ENCODE data around the gene TRAP1. TPM values are rescaled to one million over a fixed set of nuclear protein-coding genes. Genes with fewer than 3 reads are reported as not detected.
A peak's percentile ranks its signal among the peaks of the same experiment; 100 is the strongest.

The TRAP1 gene
- total and polyA plus RNA-seq, 11 donors = 65.4 to 142 (median 110) TPM

- peaks cover 0 to 76% (median 66%) of the 10 kb centered on the region in 9 donors for H3K36me3 ChIP-seq
- H3K27me3 ChIP-seq = no peaks in the 10 kb centered on the region
- H3K27ac ChIP-seq = no peak overlapping the region
- WGBS, 4 donors = 71 to 81% (median 81%) methylated on average over 5 to 6 of the region's 6 CpGs
- DNase-seq (peak in 1 of 5 donors; percentile 37), ATAC-seq (no peak)
- no peaks in the 10 kb centered on the region for H3K4me1 ChIP-seq
- H3K4me3 ChIP-seq = no peak overlapping the region
- TF ChIP-seq CTCF (IDR thresholded peaks at IDR 0.05) (no peak), POLR2A (IDR thresholded peaks at IDR 0.05) (no peak)
- intact Hi-C loops (cut with DNase I) = no loop called here
- no peaks in the 10 kb centered on the region for H3K9me3 ChIP-seq
These were observed 51.8 kb downstream of the TRAP1 start for GRCh38 chr16:3665508-3665907.

DNA sequence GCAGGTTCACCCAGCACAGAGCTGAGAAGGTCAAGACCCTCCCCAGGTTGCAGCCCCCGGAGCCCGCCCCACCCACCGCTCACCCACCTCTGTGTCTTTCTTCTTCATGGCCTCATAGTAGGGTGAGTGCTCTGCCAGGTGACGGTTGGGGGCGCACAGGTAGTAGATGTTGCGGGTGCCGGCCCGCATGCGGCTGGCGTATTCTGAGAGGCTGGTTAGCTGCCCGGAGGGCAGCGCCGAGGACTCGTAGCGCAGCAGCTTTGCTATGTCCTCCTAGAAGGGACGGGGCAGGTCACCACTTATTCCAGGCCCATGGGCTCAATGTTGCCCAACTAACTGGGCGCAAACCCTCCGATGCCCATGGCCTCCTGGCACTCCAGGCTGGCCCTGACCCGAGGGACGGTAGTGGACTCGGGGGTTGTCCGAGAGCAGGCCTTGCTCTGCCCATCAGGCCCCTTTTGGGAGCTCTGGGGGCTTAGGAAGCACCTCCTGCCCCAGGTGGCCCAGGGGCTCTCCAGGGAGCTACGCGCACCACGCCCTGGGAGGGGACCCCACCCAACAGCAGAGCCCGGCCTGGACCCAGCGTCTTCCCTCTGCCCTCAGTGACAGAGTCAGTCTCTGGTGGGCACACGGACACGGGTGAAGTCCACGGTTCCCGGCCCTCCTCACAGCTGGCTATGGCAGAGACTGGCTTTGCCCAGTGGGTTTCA is 53.0 kb downstream of the TRAP1 start:
- H3K27ac ChIP-seq = no peak overlapping the region
- no peaks in the 10 kb centered on the region for H3K27me3 ChIP-seq
- H3K9me3 ChIP-seq = no peaks in the 10 kb centered on the region
- no peaks in the 10 kb centered on the region for H3K4me1 ChIP-seq
- peak in 1 of 5 donors; percentile 56 for DNase-seq
- ATAC-seq = peak in 1 of 4 donors; percentile 8
- intact Hi-C loops (cut with DNase I) = no loop called here
- peaks cover 0 to 87% (median 76%) of the 10 kb centered on the region in 9 donors for H3K36me3 ChIP-seq
- 96 to 99% (median 97%) methylated on average over 10 to 31 of the region's 31 CpGs for WGBS, 4 donors
- no peak overlapping the region for H3K4me3 ChIP-seq
- TF ChIP-seq CTCF (IDR thresholded peaks at IDR 0.05) = no peak
- no peak for TF ChIP-seq POLR2A (IDR thresholded peaks at IDR 0.05)

DNA sequence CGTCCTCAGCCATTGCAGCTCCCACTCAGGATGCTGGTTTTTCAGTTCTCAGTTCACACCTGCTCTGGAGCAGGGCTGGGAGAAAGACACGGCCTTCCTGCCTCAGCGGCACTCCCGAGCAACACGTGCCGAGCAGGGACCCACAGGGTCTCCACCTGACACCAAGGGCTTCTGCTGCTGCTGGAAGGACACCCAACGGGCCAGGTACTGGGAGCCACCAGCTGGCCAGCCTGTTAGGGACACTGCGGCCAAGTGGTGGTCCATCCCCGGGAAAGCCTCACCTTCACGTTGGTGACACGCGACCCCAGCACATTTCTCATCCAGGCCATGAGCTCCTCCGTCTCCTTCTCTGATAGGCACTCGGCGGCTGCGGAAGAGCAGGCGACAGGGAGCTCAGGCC is 54.7 kb downstream of the TRAP1 start:
- ATAC-seq = no peak
- no peak for DNase-seq

More for the DNA sequence above, 54.7 kb downstream of the TRAP1 start:
- no peak for TF ChIP-seq CTCF (IDR thresholded peaks at IDR 0.05)
- no peak for TF ChIP-seq POLR2A (IDR thresholded peaks at IDR 0.05)
- H3K36me3 ChIP-seq = peaks cover 0 to 95% (median 84%) of the 10 kb centered on the region in 9 donors
- H3K27ac ChIP-seq = no peak overlapping the region
- H3K4me1 ChIP-seq = no peaks in the 10 kb centered on the region
- intact Hi-C loops (cut with DNase I) = no loop called here
- 89 to 92% (median 91%) methylated on average over 11 to 17 of the region's 17 CpGs for WGBS, 4 donors
- no peaks in the 10 kb centered on the region for H3K9me3 ChIP-seq
- no peaks in the 10 kb centered on the region for H3K27me3 ChIP-seq
- no peak overlapping the region for H3K4me3 ChIP-seq
